Aorta (tissue), 5 donors: ENCODE results near the gene LIN37. TPM values are rescaled to one million over a fixed set of nuclear protein-coding genes. Genes with fewer than 3 reads are reported as not detected.

Source experiments
- ATAC-seq: fragments of 200-7000 bp; cut with Tn5 transposase; one replicate; pipeline ENCODE4 v1.9.1; 2022; ENCODE audit warnings: moderate library complexity; ENCODE audit not compliant: low FRiP score
- DNase-seq, 2 donors: peaks; one replicate each; pipeline ENCODE4 v3.0.0-alpha.2; 2020
- H3K27ac ChIP-seq, 2 donors: one replicate each; pipeline ENCODE4 v1.5.1; 2013; ENCODE audit warnings: low read length in 2 of 2, mild to moderate bottlenecking in 2 of 2, moderate library complexity in 2 of 2, control low read depth in 1 of 2, inconsistent platforms in 1 of 2, low read depth in 1 of 2
- H3K27me3 ChIP-seq, 2 donors: one replicate each; pipeline ENCODE4 v1.6.1; 2013; ENCODE audit warnings: control low read depth in 1 of 2, low read length in 1 of 2, mild to moderate bottlenecking in 1 of 2, moderate library complexity in 1 of 2; ENCODE audit not compliant: insufficient read depth in 2 of 2, control insufficient read depth in 1 of 2
- H3K36me3 ChIP-seq, 2 donors: one replicate each; pipeline ENCODE4 v1.6.1; 2013; ENCODE audit warnings: control low read depth in 1 of 2, low read length in 1 of 2, mild to moderate bottlenecking in 1 of 2; ENCODE audit not compliant: insufficient read depth in 2 of 2, control insufficient read depth in 1 of 2
- H3K4me1 ChIP-seq, 2 donors: one replicate each; pipeline ENCODE4 v1.6.1; 2013; ENCODE audit warnings: low read length in 2 of 2, control low read depth in 1 of 2, mild to moderate bottlenecking in 1 of 2, moderate library complexity in 1 of 2; ENCODE audit not compliant: insufficient read depth in 2 of 2, control insufficient read depth in 1 of 2
- H3K4me3 ChIP-seq, 2 donors: one replicate each; pipeline ENCODE4 v1.5.1; 2013; ENCODE audit warnings: low read length in 2 of 2, control low read depth in 1 of 2, mild to moderate bottlenecking in 1 of 2
- H3K9me3 ChIP-seq: one replicate; pipeline ENCODE4 v1.6.1; 2013; ENCODE audit warnings: mild to moderate bottlenecking, low read length; ENCODE audit not compliant: control insufficient read depth
- WGBS, 2 donors: extraction: QIAGEN DNeasy Blood & Tissue Kit; methylation state at CpG; one replicate each; pipeline ENCODE4 v1.1.7; 2013; 5-methylcytosine and 5-hydroxymethylcytosine counted together
- intact Hi-C, 2 donors: fragments of 100-400 bp; cut with DNase I; formaldehyde crosslinking; loops; one replicate each; pipeline versions ENCODE4 v1.14.2 to v1.15.0; 2022
- polyA plus RNA-seq, 2 donors: library from polyadenylated mRNA; stranded (reverse); fragments of 200-250 nt; gene quantifications; one replicate each; pipeline ENCODE4 v1.2.3, GENCODE V29; 2013
- total RNA-seq, 2 donors: library from RNA; stranded (reverse); fragmentation: NEBNext Ultra II Directional; extraction: Animal tissue kit (Norgen Biotek cat#: 25700); gene quantifications; one replicate each; pipeline ENCODE4 v1.2.1, GENCODE V29; 2021
- donor health status: healthy with polysubstance abuse.
- donor health status: Bipolar disorder and iron deficiency.
- donor health status: DM: no; HTN: no; CAD: no.
- donor health status: DM: no; HTN: no; CAD: no.
- donor health status: DM: yes; HTN: yes; CAD: no.

LIN37 gene
- total and polyA plus RNA-seq, 4 donors, result 10.6 to 91.2 (median 13.2) TPM

GRCh38 chr19:35738021-35738886 is 10.1 kb upstream of the LIN37 start:
- 90 to 92% methylated on average over 37 of the region's 37 CpGs for WGBS, 2 donors
- no peaks in the 10 kb centered on the region for H3K9me3 ChIP-seq
- H3K27me3 ChIP-seq, result no peaks in the 10 kb centered on the region
- H3K4me3 ChIP-seq, result no peak overlapping the region
- ATAC-seq, result no peak
- peak in 1 of 2 donors; percentile 69 for DNase-seq
- H3K27ac ChIP-seq, result no peak overlapping the region
- H3K36me3 ChIP-seq, result peaks cover 2 to 5% of the 10 kb centered on the region in 2 donors
- H3K4me1 ChIP-seq, result no peaks in the 10 kb centered on the region
- intact Hi-C loops, result no loop called here

DNA sequence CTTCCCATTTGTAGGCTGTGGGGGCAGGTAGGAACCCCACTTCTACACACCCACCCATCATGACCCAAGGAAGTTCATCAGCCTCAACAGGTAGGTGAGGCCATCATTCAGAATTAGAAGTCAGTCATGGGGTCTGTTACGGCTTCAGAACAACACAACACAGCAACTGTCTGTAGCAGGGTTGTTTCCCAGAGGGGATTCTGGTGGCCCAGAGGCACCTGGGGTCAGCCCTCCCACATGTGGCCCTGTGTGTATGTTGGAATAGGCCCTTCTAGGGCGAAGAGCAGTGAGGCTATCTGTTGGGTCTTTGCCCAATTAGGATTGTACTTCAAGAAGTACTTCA is 9.5 kb upstream of the LIN37 start:
- no peak for DNase-seq
- intact Hi-C loops, result no loop called here
- Histone ChIP-seq H3K27me3 (no peaks in the 10 kb centered on the region), H3K4me3 (no peak overlapping the region), H3K4me1 (no peaks in the 10 kb centered on the region), H3K27ac (no peak overlapping the region), H3K36me3 (peaks cover 2 to 5% of the 10 kb centered on the region in 2 donors), H3K9me3 (no peaks in the 10 kb centered on the region)
- no peak for ATAC-seq
- WGBS, 2 donors, result 65 to 70% methylated on average over 2 of the region's 2 CpGs

DNA sequence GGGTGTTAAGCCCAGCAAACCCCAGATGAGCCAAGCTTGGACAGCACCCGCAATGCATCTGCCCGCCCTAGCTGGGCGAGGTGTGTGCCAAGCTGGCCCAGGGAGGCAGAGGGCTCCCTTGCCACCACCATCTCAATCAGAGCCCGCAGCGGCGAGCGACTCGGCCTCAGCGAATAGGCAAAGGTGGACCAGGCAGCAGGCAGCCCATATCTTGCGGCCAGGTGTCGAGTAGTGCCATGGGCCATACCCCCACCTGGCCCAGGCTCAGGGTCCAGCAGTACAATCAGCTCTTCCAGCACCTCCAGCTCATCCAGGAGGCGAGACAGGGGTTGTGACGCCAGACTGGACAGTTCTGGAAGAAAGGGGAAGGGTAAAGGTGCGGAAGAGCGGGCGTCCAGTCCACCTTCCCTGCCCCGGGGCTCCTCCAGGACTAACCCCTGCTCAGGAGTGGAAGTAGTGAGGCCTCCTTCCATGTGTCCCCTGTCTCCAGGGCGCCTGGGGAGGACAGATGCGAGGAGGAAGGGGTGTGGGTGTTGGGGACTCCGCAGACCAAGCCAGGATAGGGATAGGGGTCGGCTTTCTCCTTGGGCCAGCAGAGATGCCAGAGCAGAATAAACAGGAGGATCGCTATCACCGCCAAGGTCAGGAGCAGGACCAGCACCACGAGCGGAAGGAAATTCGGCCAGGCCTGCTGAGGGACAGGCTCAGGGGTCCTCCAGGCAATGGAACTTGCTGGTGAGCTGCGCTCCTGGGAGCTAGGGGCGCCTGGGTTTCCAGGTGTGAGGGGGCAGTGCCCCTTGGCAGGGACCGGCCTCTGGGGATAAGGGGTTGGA is 8.9 kb upstream of the LIN37 start:
- peak overlapping the region in 1 of 2 donors; percentile 32 for H3K4me3 ChIP-seq
- peak overlapping the region in 1 of 2 donors; percentile 52 for H3K27ac ChIP-seq
- H3K27me3 ChIP-seq, result no peaks in the 10 kb centered on the region
- intact Hi-C loops, result loop anchor here in 1 of 2 donors (10.0 kb wide), 1 partner anchor 405 kb away; the partner anchor contains the start of gene CAPNS1
- no peaks in the 10 kb centered on the region for H3K9me3 ChIP-seq
- DNase-seq (peak; percentile 54 to 72), ATAC-seq (no peak)
- H3K4me1 ChIP-seq, result no peaks in the 10 kb centered on the region
- 73 to 74% methylated on average over 29 of the region's 29 CpGs for WGBS, 2 donors
- peaks cover 2 to 5% of the 10 kb centered on the region in 2 donors for H3K36me3 ChIP-seq

DNA sequence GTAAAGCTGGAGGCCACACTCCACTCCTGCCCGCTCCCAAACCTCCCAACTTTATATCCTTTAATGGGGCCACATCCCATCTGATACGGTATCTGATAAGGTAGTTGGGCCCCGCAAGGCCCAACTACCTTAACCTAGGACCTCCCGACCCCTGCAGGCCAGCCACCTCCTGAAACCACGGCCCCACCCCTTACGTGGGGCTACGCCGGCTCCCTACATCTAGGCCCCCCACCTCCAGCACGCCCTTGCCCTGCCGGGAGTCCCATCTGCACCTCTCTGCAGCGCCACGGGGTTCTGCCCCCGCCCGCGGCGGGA is 8.3 kb upstream of the LIN37 start:
- Histone ChIP-seq H3K27ac (peak overlapping the region in 1 of 2 donors; percentile 52), H3K27me3 (no peaks in the 10 kb centered on the region), H3K4me3 (peak overlapping the region; percentile 29 to 32), H3K9me3 (no peaks in the 10 kb centered on the region), H3K4me1 (no peaks in the 10 kb centered on the region), H3K36me3 (peaks cover 2 to 5% of the 10 kb centered on the region in 2 donors)
- 2 to 5% methylated on average over 10 to 16 of the region's 16 CpGs for WGBS, 2 donors
- intact Hi-C loops, result loop anchor here in 1 of 2 donors (10.0 kb wide), 1 partner anchor 405 kb away; the partner anchor contains the start of gene CAPNS1
- DNase-seq, result no peak
- ATAC-seq, result no peak

GRCh38 chr19:35740423-35741202 is 7.8 kb upstream of the LIN37 start:
- H3K27ac ChIP-seq, result peak overlapping the region in 1 of 2 donors; percentile 79
- no peaks in the 10 kb centered on the region for H3K9me3 ChIP-seq
- peak overlapping the region; percentile 32 to 59 for H3K4me3 ChIP-seq
- peak; percentile 93 for ATAC-seq
- no peaks in the 10 kb centered on the region for H3K27me3 ChIP-seq
- peaks cover 2 to 5% of the 10 kb centered on the region in 2 donors for H3K36me3 ChIP-seq
- no peaks in the 10 kb centered on the region for H3K4me1 ChIP-seq
- intact Hi-C loops, result loop anchor here in 1 of 2 donors (10.0 kb wide), 1 partner anchor 404 kb away; the partner anchor contains the start of gene CAPNS1
- WGBS, 2 donors, result 0% methylated on average over 53 to 63 of the region's 63 CpGs
- DNase-seq, result peak; percentile 99

DNA sequence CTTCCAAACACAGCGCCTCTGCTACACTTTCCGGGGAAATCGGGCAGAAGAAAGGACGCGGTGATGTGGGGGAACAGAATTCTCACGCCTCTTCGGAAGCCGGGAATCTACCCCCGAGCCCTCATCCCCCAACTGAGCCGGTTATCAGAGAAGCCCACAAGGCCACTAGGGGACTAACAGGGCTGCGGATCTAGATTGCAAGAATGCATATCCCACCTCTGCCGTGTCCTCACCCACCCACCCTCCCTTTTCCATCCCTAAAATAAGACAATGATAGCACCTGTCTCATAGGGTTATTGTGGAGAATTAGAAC is 7.2 kb upstream of the LIN37 start:
- Histone ChIP-seq H3K27me3 (no peaks in the 10 kb centered on the region), H3K4me1 (no peaks in the 10 kb centered on the region), H3K9me3 (no peaks in the 10 kb centered on the region), H3K36me3 (peaks cover 2 to 5% of the 10 kb centered on the region in 2 donors), H3K4me3 (peak overlapping the region; percentile 31 to 59), H3K27ac (peak overlapping the region in 1 of 2 donors; percentile 79)
- DNase-seq (no peak), ATAC-seq (no peak)
- intact Hi-C loops, result loop anchor here in 1 of 2 donors (10.0 kb wide), 1 partner anchor 404 kb away; the partner anchor contains the start of gene CAPNS1
- 1 to 3% methylated on average over 12 of the region's 12 CpGs for WGBS, 2 donors

- Histone ChIP-seq H3K36me3 (peaks cover 2 to 5% of the 10 kb centered on the region in 2 donors), H3K4me1 (no peaks in the 10 kb centered on the region), H3K27ac (no peak within 1 kb of the TSS), H3K27me3 (no peaks in the 10 kb centered on the region), H3K4me3 (no peak within 1 kb of the TSS), H3K9me3 (no peaks in the 10 kb centered on the region)
- 82 to 85% methylated on average over 9 of the region's 9 CpGs for WGBS, 2 donors
- DNase-seq (peak in 1 of 2 donors; percentile 76), ATAC-seq (no peak)
- intact Hi-C loops, result loop anchor here in 1 of 2 donors (10.0 kb wide), 1 partner anchor 403 kb away; the partner anchor contains the start of gene CAPNS1
Measured at GRCh38 chr19:35742121-35742724, 6.2 kb upstream of the LIN37 start, which contains the start of gene IGFLR1. Gene IGFLR1 (minus strand): TSS chr19:35742452. CDS start chr19:35741180, 1,272 bp downstream.
